Stimulated activated CD8-positive, alpha-beta memory T cell treated with anti-CD3 and anti-CD28 coated beads, Interleukin-4, amount 100 ng/mL, for 24 hours (primary cell): Measurements from ENCODE around the gene SLC23A2.

ENCODE experiments used
- DNase-seq: peaks from one replicate; pipeline ENCODE4 v3.0.0-alpha.2; 2020; ENCODE audit warnings: low read depth

SLC23A2 gene

DNA sequence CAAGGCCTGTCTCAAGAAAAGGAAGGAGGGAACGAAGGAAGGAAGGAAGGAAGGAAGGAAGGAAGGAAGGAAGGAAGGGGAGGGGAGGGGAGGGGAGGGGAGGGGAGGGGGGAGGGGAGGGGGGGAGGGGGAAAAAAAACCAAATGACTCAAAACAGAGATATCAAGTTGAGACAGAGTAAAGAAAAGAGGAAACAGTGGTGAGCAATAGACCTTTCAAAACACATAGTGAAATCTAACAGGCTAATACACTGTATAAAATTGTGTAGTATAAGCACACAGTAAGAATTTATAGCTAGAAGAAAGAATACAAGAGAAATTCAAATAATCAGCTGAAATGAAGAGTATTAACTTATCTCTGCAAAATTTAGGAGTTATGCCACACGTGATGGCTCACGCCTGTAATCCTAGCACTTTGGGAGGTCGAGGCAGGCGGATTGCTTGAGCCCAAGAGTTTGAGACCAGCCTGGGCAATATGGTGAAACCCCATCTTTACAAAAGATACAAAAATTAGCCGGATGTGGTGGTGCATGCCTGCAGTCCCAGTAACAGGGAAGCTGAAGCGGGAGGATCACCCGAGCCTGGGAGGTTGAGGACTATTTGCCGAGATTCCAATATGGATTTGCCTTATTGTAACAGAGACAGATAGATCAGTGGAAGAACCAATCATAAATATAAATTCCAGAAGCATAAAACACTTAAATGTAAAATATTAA lies 156.4 kb downstream of the SLC23A2 start:
- no peak for DNase-seq

DNA sequence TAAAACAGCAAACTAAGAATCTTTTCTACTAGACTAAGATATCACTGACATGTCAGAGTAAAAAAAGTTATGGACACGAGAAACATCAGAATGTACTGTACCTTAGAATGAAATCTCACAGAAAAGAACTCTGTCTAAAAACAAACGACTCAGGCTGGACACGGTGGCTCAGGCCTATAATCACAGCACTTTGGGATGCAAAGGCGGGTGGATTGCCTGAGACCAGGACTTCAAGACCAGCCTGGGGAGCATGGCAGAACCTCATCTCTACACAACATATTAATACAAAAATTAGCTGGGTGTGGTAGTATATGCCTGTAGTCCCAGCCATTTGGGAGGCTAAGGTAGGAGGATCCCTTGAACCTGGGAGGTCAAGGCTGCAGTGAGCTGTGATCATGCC lies 157.0 kb downstream of the SLC23A2 start:
- DNase-seq, result no peak

DNA sequence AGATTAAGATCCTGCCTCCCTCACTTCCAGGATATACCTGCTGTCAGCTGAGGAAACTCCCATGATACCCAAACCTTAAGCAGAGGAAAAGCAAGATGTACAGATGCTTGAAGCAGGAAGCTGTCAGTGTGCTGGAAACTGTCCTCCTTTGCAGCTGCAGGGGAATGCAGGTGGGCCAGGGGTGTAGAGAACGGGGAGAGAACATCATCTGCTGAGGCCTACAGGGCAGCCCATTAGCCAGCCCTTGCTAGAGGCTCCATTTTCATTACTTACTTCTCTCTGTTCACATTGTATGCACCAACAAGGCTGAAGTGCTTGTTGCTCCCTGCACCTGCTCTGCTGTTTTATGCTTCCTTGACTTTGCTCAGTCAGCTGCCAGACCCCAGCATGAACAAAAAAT lies 160.5 kb downstream of the SLC23A2 start:
- no peak for DNase-seq

DNA sequence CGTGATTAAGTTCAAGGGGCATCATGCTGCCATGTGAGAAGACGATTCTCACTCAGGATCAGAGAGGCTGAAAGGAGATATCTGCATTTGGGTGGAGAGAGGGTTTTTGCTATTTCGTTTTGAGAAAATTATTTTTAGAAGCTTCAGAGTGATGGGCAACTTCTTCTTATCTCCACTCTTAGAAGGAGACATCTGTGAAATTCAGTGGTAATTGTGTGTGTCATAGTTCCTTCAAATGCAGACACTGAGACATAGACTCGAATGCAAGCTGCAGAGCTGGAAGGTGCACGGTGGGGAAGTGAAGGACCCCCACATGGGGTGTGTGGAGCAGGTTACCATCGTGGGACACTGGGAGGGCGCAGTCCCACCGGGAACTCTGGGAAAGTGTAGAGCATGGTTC lies 162.8 kb downstream of the SLC23A2 start:
- DNase-seq, result no peak

DNA sequence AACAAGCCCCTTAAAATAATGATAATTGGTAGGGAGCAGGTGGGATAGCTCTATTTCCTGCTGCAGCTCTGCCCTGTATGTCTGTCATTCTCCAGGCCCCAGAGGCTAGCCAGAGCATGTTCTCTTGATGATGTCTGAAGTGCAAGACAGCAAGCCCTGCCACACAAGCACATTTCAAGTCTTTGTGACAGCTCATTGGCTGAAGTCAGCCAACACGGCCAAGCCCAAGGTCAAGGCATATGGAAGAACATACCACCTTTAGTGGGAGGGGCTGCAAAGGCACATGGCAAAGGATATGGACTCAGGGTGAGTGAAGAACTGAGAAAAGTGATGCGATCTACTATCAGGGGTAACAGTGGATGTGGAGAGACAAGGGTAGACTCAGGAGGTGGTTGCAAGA lies 163.6 kb downstream of the SLC23A2 start:
- DNase-seq, result no peak

DNA sequence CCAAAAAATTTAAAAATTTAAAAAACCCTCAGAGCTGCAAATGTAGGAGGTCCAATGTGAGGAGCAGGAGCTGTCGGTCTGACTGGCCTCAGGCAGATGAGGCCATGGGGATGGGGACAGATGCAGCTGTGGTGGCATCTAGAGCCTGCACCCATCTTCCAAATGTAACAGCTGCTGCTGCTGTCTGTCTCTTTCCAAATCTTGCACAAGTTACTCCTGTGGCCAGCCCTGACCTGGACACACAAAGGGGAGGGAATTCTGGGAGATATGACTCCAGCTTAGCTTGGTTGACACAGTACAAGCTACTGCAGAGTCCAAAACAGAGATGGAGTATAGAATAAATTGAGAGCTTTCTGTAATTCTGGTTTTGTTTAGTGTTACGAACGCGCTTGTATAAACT lies 164.4 kb downstream of the SLC23A2 start:
- DNase-seq, result no peak

DNA sequence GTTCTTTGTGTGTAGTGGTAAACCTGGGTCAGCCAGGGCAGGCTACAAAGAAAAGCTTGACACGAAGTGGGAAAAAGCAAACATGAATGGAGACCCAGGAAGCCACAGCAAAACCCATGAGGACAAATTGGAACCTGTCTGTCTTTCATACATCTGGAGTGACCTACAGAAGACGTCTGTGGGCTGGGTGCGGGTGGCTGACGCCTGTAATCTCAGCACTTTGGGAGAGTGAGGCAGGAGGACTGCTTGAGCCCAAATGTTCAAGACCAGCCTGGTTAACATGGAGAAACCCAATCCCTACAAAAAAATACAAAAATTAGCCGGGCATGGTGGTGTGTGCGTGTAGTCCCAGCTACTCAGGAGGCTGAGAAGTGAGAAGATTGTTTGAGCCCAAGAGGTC lies 164.8 kb downstream of the SLC23A2 start:
- no peak for DNase-seq

DNA sequence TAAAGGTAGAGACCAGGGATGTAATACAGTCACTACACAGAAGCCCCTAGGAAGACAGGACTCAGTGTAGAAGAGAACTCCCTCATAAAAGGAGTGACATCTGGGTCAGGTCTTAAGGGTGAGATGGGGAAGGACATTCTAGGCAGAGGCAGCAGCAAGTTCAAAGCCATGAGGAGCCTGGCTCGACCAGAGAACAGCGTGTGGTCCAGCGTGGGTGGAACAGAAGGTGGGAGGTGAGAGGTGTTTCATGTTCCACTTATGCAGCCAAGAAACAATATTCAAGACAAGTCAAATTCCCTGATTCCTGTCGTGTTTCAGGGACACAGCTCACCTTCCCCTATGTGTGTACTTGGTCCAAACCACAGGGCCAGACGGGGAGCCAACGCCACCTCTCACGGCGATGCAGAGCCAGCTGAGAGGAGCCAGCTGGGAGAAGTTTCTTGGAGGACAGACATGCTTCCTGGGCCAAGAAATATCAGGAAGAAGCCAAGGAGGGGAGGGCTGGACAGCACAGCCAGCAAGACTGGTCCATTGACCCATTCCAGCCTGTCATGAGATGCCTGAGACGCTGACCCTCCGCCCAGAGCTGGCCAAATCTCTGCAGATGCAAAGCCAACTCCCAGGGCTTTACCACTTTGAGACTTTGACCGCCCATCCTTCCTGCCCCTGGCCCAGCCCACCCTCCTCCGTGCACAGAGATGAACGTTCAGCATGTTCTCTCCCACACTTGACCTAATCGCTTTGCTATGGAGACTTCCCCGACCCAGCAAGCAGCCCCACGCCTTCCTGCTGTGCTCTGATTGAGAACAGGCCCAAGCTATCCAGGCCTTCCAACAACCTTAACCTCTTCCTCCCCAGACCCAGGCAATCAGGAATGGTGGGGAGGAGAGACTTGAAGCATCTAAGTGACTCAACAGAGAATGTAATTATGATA lies 165.8 kb downstream of the SLC23A2 start:
- DNase-seq, result no peak

DNA sequence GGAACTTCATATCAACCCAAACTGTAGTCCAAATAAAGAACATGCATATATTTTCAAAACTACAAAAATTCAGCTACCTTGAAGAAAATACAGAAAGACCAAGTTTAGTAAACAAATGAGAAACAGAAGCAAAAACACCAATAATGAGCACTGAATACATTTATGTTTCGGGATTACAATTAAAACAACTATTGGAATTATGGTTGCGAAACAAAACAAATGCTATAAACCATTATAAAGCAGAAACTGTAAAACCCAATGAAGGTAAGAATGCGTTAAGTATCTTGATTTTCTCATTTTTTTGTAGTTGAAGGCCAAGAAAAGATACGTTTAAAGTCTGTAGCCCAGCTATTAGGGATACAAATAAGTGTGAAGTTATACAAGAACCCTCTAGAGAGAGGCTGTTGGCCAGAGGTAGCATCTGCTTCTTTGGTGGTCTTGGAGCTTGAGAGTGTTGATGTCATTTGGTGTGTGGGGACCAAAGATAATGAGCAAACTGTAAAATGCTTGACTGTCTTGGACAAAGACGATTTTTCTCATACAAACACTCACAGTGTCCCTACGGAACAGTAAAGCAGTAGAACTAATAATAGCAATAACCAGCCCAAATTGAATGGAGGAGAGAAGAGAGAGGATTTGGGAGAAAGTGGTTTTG lies 168.1 kb downstream of the SLC23A2 start:
- DNase-seq, result no peak

DNA sequence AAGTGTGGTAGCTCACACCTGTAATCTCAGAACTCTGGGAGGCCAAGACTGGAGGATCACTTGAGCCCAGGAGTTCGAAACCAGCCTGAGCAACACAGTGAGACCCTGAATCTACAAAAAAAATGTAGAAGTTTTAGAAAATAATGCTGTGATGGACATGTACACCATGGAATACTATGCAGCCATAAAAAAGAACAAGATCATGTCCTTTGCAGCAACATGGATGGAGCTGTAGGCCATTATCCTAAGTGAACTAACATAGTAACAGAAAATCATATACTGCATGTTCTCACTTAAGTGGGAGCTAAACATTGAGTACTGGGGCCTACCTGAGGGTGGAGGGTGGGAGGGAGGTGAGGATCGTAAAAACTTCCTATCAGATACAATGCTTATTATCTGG lies 168.8 kb downstream of the SLC23A2 start:
- no peak for DNase-seq

DNA sequence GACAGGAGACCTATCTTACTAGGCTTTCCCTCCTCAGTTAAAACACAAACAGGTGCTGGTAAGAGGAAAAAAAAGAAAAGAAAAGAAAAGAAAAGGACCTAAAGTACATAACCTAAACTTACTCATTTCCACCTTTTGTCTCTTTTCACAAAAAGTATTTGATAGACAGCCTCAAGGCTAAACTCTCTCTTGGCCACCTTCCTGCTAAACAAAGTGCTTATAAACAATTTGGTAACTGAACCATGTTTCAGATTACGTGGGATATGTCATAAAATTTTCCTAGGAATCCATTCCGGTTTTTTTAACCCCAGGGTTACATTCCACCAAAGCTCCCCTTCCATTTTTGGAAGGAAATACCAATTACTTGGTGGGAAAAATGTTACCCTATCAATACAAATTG lies 170.6 kb downstream of the SLC23A2 start:
- no peak for DNase-seq

DNA sequence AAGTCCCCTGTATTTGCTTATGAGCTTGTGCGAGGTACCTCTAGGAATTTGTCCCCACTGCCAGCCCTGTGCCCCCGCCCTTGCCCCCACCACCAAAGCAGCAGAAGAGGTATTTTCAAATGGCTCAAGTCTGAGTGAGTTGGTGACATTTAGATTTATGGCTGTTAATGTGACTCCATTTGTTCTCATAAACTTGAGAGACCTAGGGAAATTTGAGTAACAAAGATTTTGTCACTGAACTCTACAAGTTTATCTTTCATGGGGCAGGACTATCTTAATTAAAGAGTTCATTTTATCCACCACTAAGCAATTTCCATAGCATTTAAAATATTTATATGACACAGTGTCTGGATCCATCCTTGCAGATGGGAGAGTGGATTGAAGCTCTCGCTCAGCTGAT lies 171.1 kb downstream of the SLC23A2 start:
- no peak for DNase-seq

DNA sequence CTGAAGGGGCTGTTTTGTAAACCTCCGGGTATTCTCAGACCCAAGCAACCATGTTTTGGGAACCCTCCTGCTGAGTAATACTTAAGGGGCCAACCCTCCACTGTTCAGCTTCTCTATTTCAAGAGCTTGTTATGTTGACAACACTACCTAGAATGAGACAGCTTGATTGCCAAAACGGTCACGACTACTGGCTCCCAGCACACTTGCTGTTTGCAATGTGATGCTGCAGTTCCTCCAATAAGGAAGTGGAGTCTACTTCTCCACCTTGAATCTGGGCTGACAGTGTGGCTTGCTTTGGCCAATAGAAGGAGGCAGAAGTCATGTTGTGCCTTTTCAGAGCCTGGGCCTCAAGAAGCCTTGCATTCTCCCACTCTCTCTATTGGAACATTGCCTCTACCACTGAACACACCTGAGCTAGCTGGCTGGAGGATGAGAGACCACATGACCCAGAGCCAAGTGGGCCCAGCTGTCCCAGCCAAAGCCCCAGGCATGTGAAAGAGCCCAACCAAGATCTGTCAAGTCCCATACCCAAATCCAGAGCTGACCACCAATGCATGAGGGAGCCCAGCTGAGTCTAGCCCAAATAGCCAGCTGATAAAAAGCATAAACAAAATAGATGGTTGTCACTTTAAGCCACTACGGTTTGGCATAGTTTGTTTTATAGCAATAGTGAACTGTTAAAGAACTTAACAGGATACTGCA lies 171.6 kb downstream of the SLC23A2 start:
- DNase-seq, result no peak

DNA sequence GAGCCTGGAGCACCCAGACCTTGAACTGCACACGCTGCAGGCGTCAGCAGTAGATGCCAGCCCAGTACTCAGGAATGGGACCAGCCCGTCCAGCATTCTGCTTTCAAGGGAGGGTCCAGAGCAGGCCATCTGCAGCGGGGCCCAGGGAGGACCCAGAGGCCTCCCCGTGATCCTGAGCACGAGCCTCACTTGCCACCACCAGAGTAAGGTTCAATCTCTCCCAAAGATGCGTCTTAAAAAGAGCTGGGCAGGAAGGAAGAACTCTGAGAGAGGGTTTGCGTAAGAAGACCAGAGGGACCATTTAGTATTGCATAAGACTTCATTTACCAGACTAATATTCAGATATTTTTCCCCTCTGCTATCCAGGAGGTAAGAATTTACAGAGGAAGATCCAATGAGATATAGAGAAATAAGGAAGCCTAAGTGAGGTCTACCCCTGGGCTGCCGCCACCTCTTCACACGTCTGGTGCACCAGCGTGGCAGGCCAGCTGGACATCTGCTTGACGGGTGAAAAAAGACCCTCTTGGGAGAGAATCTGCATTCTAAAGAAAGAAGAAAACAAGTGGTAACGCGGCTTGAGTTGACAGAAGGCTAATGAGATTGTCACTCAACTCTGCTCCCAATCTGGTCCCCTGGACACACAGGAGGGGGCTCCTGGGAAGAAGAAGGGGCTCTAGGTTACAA lies 172.3 kb downstream of the SLC23A2 start:
- no peak for DNase-seq

DNA sequence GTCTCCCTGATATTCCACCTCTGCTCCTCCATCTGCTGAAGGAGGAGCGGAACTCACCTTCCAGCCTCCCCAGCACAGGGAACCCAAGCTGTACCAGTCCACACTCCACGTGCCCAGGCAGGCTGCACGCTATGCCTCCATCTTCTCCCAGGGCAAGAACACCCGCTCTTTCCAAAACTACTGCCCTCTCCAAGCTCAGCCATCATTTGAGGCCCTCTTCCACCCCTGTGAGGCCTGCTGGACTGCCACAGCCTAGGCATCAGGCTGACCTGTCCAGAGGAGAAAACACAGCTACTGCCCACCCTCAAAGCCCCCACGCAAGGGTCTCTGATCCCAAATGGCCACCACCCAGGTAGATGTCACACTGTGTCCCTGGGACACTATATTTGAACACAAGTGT lies 179.7 kb downstream of the SLC23A2 start:
- DNase-seq, result no peak

DNA sequence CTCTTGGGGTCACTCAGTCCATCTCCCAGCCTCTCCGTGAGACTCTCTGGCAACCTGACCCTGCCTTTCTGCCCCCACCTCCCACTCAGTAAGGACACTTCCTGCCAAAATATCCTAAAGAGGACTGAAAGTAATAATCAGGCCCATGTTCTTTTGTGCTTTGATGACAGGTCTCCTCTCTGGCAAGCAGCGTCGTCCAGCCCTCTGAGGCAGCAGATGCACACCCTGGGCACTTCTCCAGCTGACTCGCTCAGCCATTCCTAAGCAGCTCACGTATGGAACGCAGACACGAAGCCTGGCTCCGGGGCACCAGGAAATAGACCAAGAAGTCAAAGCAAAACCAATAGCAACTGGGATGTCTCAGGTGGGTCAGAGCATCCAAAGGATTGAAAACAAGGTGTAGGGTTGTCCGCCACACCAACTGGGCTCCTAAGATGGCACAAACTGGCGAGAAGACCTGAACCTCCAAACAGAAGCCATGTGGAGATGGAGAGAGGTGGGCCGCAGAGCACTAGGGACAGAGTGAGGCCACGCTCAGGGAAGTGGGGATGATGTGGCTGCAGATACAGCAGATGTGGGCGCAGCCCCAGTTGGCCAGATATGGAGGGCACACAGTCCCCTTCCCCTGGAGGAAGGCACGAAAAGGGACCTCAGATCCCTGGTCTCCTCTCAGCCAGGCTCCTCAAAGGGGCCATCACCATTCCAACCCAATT lies 180.3 kb downstream of the SLC23A2 start:
- DNase-seq, result no peak

DNA sequence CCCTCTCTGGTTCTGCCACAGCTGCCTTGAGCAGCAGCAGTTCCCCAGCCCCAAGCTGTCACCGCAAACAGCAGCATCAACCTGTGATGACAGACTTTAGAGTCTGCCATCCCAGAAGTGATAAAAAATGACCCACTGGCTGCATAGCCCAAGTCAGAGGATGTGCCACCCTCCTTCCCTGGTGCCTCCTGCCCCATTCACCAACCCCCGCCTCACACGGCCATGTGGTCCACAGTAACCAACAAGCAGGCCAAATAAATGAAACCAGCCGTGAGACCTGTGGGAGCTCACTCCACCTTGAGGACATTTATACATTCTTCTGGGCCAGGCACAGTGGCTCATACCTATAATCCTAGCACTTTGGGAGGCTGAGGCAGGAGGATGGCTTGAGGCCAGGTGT lies 181.4 kb downstream of the SLC23A2 start:
- no peak for DNase-seq

DNA sequence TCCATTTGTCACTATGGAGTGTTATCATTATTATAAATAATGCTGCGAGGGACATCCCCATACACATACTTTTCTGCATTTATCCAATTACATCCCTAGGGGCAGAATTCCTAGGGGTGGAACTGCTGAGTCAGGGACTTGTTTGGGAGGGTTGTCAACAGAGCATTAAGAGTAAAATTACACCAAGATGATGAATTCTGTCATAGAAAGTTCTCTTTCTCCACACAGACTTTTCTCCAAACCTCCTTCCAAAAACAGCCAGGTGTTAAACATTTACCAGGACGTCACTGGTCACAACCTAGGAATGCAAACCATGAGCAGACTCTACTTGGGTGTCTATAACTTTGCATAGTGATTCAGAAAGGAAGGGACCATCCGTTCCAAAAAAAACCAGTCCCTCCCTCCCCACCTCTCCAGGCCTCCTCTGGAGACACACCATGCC lies 184.1 kb downstream of the SLC23A2 start:
- no peak for DNase-seq

DNA sequence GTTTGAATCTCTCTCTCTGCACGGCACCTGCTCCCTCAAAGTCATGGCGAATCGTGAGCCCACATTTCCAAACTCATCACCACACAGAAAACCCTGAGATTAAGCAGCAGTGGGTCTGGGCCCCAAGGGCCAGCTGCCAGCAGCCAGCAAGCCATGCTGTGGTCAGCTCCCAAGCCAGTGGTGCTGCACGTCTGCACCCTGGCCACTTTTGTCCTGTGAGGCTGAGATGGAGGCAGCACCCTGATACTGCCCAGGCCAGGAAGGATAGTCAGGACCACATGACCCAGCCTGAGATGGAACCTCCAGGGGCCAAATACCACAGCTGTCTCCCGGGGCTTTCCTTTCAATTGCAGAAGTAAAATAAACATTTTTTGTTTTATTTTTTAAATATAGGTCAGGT lies 185.7 kb downstream of the SLC23A2 start:
- no peak for DNase-seq

DNA sequence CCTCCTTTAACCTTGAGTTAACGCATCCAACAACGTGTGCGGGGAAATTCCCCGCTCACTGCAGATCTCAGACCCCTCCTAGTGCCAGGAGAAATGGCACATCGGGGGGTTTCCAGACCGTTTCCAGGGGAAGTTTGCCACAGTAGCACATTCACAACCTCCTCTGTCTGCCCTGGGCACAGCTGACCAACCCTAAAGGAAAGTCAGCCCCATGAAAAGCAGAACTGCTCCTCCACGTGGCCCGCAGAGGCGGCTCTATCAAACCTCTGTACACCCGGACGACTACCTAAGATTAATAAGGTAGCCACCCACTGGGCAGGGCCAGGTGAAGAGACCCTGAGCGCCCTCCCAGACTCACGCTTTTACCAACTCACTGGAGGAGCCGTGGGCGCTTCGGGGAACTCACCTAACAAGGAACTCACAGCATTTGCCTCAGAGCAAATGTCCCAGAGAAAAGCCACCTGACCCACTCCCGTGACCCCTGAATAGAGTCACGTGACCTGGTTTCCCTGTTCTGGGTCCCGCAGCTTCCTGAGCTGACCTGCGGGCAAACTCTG lies 186.5 kb downstream of the SLC23A2 start:
- peak; percentile 57 for DNase-seq
